A549 (cell line): Measurements from ENCODE around the gene IL1RN. TPM values are rescaled to one million over a fixed set of nuclear protein-coding genes. Genes with fewer than 3 reads are reported as not detected.

Experiments used
- ATAC-seq, 2 experiments: fragments of 200-7000 bp in 1 of 2; fragments of >200 bp in 1 of 2; cut with Nextera tagmentation in 1 of 2; cut with Tn5 transposase in 1 of 2; 3 replicates each; pipeline versions ENCODE4 v1.8.0 to v1.9.1; 2018 to 2020; ENCODE audit warnings: mild to moderate bottlenecking in 1 of 2, moderate library complexity in 1 of 2
- CTCF ChIA-PET: fragments of 300-600 bp; sonication (Branson Sonifier 250); formaldehyde crosslinking; extraction: SDS; loops from one replicate; lab custom pipeline; 2021; ENCODE audit warnings: antibody characterized with exemption, inconsistent platforms; lab: Yijun Ruan, JAX
- POLR2A ChIA-PET: fragments of 350-600 bp; formaldehyde crosslinking; extraction: SDS; loops from one replicate; lab custom pipeline; 2021; ENCODE audit warnings: antibody characterized with exemption, inconsistent platforms; lab: Yijun Ruan, JAX
- DNase-seq, 2 experiments: peaks; one replicate each; pipeline versions ENCODE4 v3.0.0 to v3.0.0-alpha.2; 2011 to 2016; ENCODE audit warnings: low read depth in 1 of 2, low spot score in 1 of 2
- FAIRE-seq: peaks from 2 replicates; lab custom pipeline; 2011; peaks lifted over from hg19 to GRCh38; lab: Jason Lieb, UNC
- H3K27ac ChIP-seq, 2 experiments: fragments of >200 bp; sonication (Bioruptor Twin); formaldehyde crosslinking; 3 replicates each; pipeline ENCODE4 v1.5.1; 2016 to 2017
- H3K4me1 ChIP-seq: fragments of >200 bp; sonication (Bioruptor Twin); formaldehyde crosslinking; 3 replicates; pipeline ENCODE4 v1.6.1; 2016
- H3K4me2 ChIP-seq: fragments of >200 bp; sonication (Bioruptor Twin); formaldehyde crosslinking; 3 replicates; pipeline ENCODE4 v1.6.1; 2016
- H3K4me3 ChIP-seq: fragments of >200 bp; sonication (Bioruptor Twin); formaldehyde crosslinking; 3 replicates; pipeline ENCODE4 v1.5.1; 2016
- H3K9me3 ChIP-seq: fragments of >200 bp; sonication (Bioruptor Twin); formaldehyde crosslinking; 3 replicates; pipeline ENCODE4 v1.6.1; 2016
- ATOH8 ChIP-seq: fragments of 250-450 bp; sonication (Bioruptor Pico); IDR thresholded peaks from 2 replicates; pipeline ENCODE4 v1.5.0; 2020; ENCODE audit warnings: low read depth, mild to moderate bottlenecking, moderate library complexity
- BHLHE40 ChIP-seq: IDR thresholded peaks from 2 replicates; pipeline ENCODE4 v1.6.1; 2012; ENCODE audit warnings: low read depth, low read length, inconsistent platforms
- CBX2 ChIP-seq: fragments of 200-600 bp; sonication (generic); IDR thresholded peaks from 2 replicates; pipeline ENCODE4 v1.6.1; 2016; ENCODE audit warnings: low read depth, mild to moderate bottlenecking, borderline replicate concordance
- CEBPB ChIP-seq, 2 experiments: fragments of >200 bp in 1 of 2; sonication (Bioruptor Twin) in 1 of 2; formaldehyde crosslinking in 1 of 2; IDR thresholded peaks; 2 replicates each; pipeline ENCODE4 v1.6.1; 2012 to 2016
- CTCF ChIP-seq: fragments of >200 bp; sonication (Bioruptor Twin); formaldehyde crosslinking; IDR thresholded peaks from 3 replicates; pipeline ENCODE4 v1.5.1; 2016
- EHMT2 ChIP-seq: fragments of 200-600 bp; sonication (generic); IDR thresholded peaks from 2 replicates; pipeline ENCODE4 v1.6.1; 2016; ENCODE audit warnings: antibody characterized with exemption, low read depth, mild to moderate bottlenecking, moderate library complexity
- EP300 ChIP-seq, 2 experiments: fragments of >200 bp; sonication (Bioruptor Twin); formaldehyde crosslinking; IDR thresholded peaks; 2 replicates in 1 of 2; 3 replicates in 1 of 2; pipeline ENCODE4 v1.6.1; 2016 to 2017
- ESRRA ChIP-seq: fragments of 150-350 bp; IDR thresholded peaks from 2 replicates; pipeline ENCODE4 v1.6.1; 2014; ENCODE audit warnings: mild to moderate bottlenecking, low read length, borderline replicate concordance
- HDAC2 ChIP-seq: fragments of 200-600 bp; sonication (generic); IDR thresholded peaks from 2 replicates; pipeline ENCODE4 v1.6.1; 2016
- HEYL ChIP-seq: fragments of 250-450 bp; sonication (Bioruptor Pico); IDR thresholded peaks from 2 replicates; pipeline ENCODE4 v1.8.0; 2021; ENCODE audit warnings: mild to moderate bottlenecking, moderate library complexity
- HOXA7 ChIP-seq: fragments of 250-450 bp; sonication (Bioruptor Pico); IDR thresholded peaks from 2 replicates; pipeline ENCODE4 v1.5.0; 2020; ENCODE audit warnings: mild to moderate bottlenecking, moderate library complexity
- KDM5A ChIP-seq: fragments of 200-600 bp; sonication (generic); IDR thresholded peaks from 2 replicates; pipeline ENCODE4 v1.6.1; 2016; ENCODE audit warnings: antibody characterized with exemption, mild to moderate bottlenecking
- MAFK ChIP-seq: fragments of 450-650 bp; IDR thresholded peaks from 2 replicates; pipeline ENCODE4 v1.6.1; 2014; ENCODE audit not compliant: partially characterized antibody
- MAX ChIP-seq: IDR thresholded peaks from 2 replicates; pipeline ENCODE4 v1.6.1; 2012
- MAZ ChIP-seq: fragments of 150-350 bp; IDR thresholded peaks from 2 replicates; pipeline ENCODE4 v1.6.1; 2014; ENCODE audit warnings: antibody characterized with exemption, low read depth, low read length, borderline replicate concordance
- MYC ChIP-seq: IDR thresholded peaks from 2 replicates; pipeline ENCODE4 v1.6.1; 2012; ENCODE audit warnings: mild to moderate bottlenecking, inconsistent platforms, low read length, improper control_type of control experiment, borderline replicate concordance
- NR3C1 ChIP-seq: fragments of >200 bp; sonication (Bioruptor Twin); formaldehyde crosslinking; IDR thresholded peaks from 3 replicates; pipeline ENCODE4 v1.6.1; 2017
- RAD21 ChIP-seq, 2 experiments: fragments of >200 bp in 1 of 2; sonication (Bioruptor Twin) in 1 of 2; formaldehyde crosslinking in 1 of 2; IDR thresholded peaks in 1 of 2; conservative IDR thresholded peaks in 1 of 2; 2 replicates in 1 of 2; 3 replicates in 1 of 2; pipeline ENCODE4 v1.6.1; 2012 to 2018; ENCODE audit warnings: inconsistent platforms in 1 of 2
- RARB ChIP-seq: fragments of 250-450 bp; sonication (Bioruptor Pico); IDR thresholded peaks from 2 replicates; pipeline ENCODE4 v1.8.0; 2021; ENCODE audit warnings: mild to moderate bottlenecking, moderate library complexity
- RCOR1 ChIP-seq: fragments of 150-350 bp; IDR thresholded peaks from 2 replicates; pipeline ENCODE4 v1.6.1; 2014; ENCODE audit warnings: antibody characterized with exemption, low read length, low read depth
- RFX5 ChIP-seq: fragments of 450-650 bp; IDR thresholded peaks from 2 replicates; pipeline ENCODE4 v1.7.1; 2014; ENCODE audit warnings: antibody characterized with exemption, mild to moderate bottlenecking, moderate library complexity
- RNF2 ChIP-seq: fragments of 200-600 bp; sonication (generic); IDR thresholded peaks from 2 replicates; pipeline ENCODE4 v1.6.1; 2016; ENCODE audit warnings: low read depth, mild to moderate bottlenecking, antibody characterized with exemption, moderate library complexity, borderline replicate concordance
- SMC3 ChIP-seq: fragments of >200 bp; sonication (Bioruptor Twin); formaldehyde crosslinking; IDR thresholded peaks from 3 replicates; pipeline ENCODE4 v1.6.1; 2018; ENCODE audit warnings: inconsistent platforms
- TFCP2L1 ChIP-seq: fragments of 250-450 bp; sonication (Bioruptor Pico); IDR thresholded peaks from 2 replicates; pipeline ENCODE4 v1.5.0; 2021; ENCODE audit warnings: mild to moderate bottlenecking
- ZC3H11A ChIP-seq: fragments of 450-650 bp; IDR thresholded peaks from 2 replicates; pipeline ENCODE4 v1.6.1; 2014; ENCODE audit warnings: antibody characterized with exemption, mild to moderate bottlenecking
- ZSCAN20 ChIP-seq: fragments of 250-450 bp; sonication (Bioruptor Pico); IDR thresholded peaks from 2 replicates; pipeline ENCODE4 v1.8.0; 2022; ENCODE audit warnings: mild to moderate bottlenecking, moderate library complexity
- WGBS: methylation state at CpG from one replicate; pipeline ENCODE4 v1.1.6; 2017; ENCODE audit errors: missing lambda C conversion rate; 5-methylcytosine and 5-hydroxymethylcytosine counted together
- polyA plus RNA-seq, 4 experiments: library from polyadenylated mRNA; depleted of rRNA in 3 of 4; stranded (reverse); fragments of >200 nt; fragmentation: RNase III in 1 of 4; extraction: RNeasy Plus Mini Kit Qiagen cat#74134 plus additional on column Dnase treatment in 1 of 4; gene quantifications; 2 replicates in 3 of 4; 3 replicates in 1 of 4; pipeline ENCODE4 v1.2.3, GENCODE V29; 2011 to 2017

IL1RN gene
- polyA plus RNA-seq, 2 of the 4 experiments (the other 2 are of a cell fraction): 0.13 TPM; not detected in 1

GRCh38 chr2:113144259-113144658 is 16.9 kb downstream of the IL1RN start:
- DNase-seq (no peak), ATAC-seq (no peak), FAIRE-seq (no peak)
- TF ChIP-seq MAFK: no peak
- TF ChIP-seq EHMT2: no peak
- no peak for TF ChIP-seq HDAC2
- TF ChIP-seq MAZ: no peak
- TF ChIP-seq ZC3H11A: no peak
- TF ChIP-seq NR3C1: no peak
- no peak for TF ChIP-seq MAX
- no peak for TF ChIP-seq EP300 (IDR thresholded peaks at IDR 0.05)
- no peak for TF ChIP-seq KDM5A
- TF ChIP-seq BHLHE40: no peak
- TF ChIP-seq RAD21 (conservative IDR thresholded peaks at IDR 0.05 in 1 of 2, IDR thresholded peaks at IDR 0.05 in 1 of 2): no peak
- TF ChIP-seq RNF2: no peak
- no peak for TF ChIP-seq HEYL
- TF ChIP-seq CEBPB (IDR thresholded peaks at IDR 0.05): no peak
- no peak for TF ChIP-seq MYC
- no peak for TF ChIP-seq RARB (CRISPR knock-in tag)
- TF ChIP-seq ZSCAN20 (CRISPR knock-in tag): no peak
- no peak for TF ChIP-seq RFX5
- TF ChIP-seq HOXA7 (CRISPR knock-in tag): no peak
- H3K4me2 ChIP-seq: no peak overlapping the region
- H3K4me1 ChIP-seq: no peaks in the 10 kb centered on the region
- 0 out of 3 replicates have a peak, but pooled peaks cover 5% of the 10 kb centered on the region for H3K9me3 ChIP-seq
- no peak overlapping the region for H3K27ac ChIP-seq
- POLR2A ChIA-PET: no interaction called here
- WGBS: 11% methylated on average over 4 of the region's 4 CpGs
- CTCF ChIA-PET: interaction anchor here (0.9 to 3.0 kb wide), 5 partner anchors 9 to 226 kb away, joined by 3 to 9 read pairs (median 3); no protein-coding TSS in a partner anchor
- H3K4me3 ChIP-seq: no peak overlapping the region

GRCh38 chr2:113148606-113149552 is 21.5 kb downstream of the IL1RN start:
- H3K9me3 ChIP-seq: 0 out of 3 replicates have a peak, but pooled peaks cover 5% of the 10 kb centered on the region
- no peak overlapping the region for H3K27ac ChIP-seq
- no peak for DNase-seq
- WGBS: 49% methylated on average over 5 of the region's 8 CpGs
- H3K4me1 ChIP-seq: no peaks in the 10 kb centered on the region
- no peak overlapping the region for H3K4me3 ChIP-seq
- no peak overlapping the region for H3K4me2 ChIP-seq
- no peak for FAIRE-seq
- TF ChIP-seq ATOH8 (CRISPR knock-in tag) (no peak), SMC3 (no peak), CTCF (no peak), TFCP2L1 (CRISPR knock-in tag) (no peak), RCOR1 (no peak), EHMT2 (no peak), ESRRA (no peak), CBX2 (no peak)
- CTCF ChIA-PET: interaction anchor here (0.9 to 3.4 kb wide), 4 partner anchors 12 to 222 kb away, joined by 3 to 42 read pairs (median 4); no protein-coding TSS in a partner anchor
- POLR2A ChIA-PET: no interaction called here
- ATAC-seq: no peak
